SK-N-SH (cell line): ENCODE data around the gene AMMECR1. TPM values are rescaled to one million over a fixed set of nuclear protein-coding genes. Genes with fewer than 3 reads are reported as not detected.

Experiments used
- CTCF ChIA-PET: fragments of 300-600, 350-600 bp; formaldehyde crosslinking; extraction: SDS; loops from one replicate; lab custom pipeline; 2021; lab: Yijun Ruan, JAX
- POLR2A ChIA-PET: fragments of 350-600 bp; sonication (Branson Sonifier 250); formaldehyde crosslinking; extraction: SDS; loops from one replicate; lab custom pipeline; 2020; ENCODE audit warnings: antibody characterized with exemption, inconsistent platforms; lab: Yijun Ruan, JAX
- DNase-seq: peaks from one replicate; pipeline ENCODE4 v3.0.0; 2012
- H2AFZ ChIP-seq: fragments of 200-600 bp; sonication (generic); 2 replicates; pipeline ENCODE4 v1.8.1; 2016; ENCODE audit warnings: antibody characterized with exemption, mild to moderate bottlenecking, low read depth
- H3F3A ChIP-seq: fragments of 200-600 bp; sonication (generic); replicated peaks from 2 replicates; pipeline ENCODE3; 2016; ENCODE audit warnings: antibody characterized with exemption, mild to moderate bottlenecking; ENCODE audit not compliant: insufficient read depth
- H3K27ac ChIP-seq, 2 experiments: fragments of 200-500 bp in 1 of 2; fragments of 200-600 bp in 1 of 2; sonication (Bioruptor generic) in 1 of 2; sonication (generic), shearing (Covaris generic) in 1 of 2; 2 replicates each; pipeline versions ENCODE4 v1.5.1 to v1.6.1; 2014 to 2016; ENCODE audit warnings: low read depth in 2 of 2, inconsistent platforms in 1 of 2, low read length in 1 of 2, mild to moderate bottlenecking in 1 of 2, mixed read lengths in 1 of 2
- H3K27me3 ChIP-seq: fragments of 200-600 bp; sonication (generic), shearing (Covaris generic); 2 replicates; pipeline ENCODE4 v1.6.1; 2016; ENCODE audit warnings: mixed run types; ENCODE audit not compliant: insufficient read depth
- H3K36me3 ChIP-seq, 2 experiments: fragments of 200-500 bp in 1 of 2; fragments of 200-600 bp in 1 of 2; sonication (Bioruptor generic) in 1 of 2; sonication (generic) in 1 of 2; replicated peaks in 1 of 2; 2 replicates each; pipeline versions ENCODE3 to v1.5.1; 2014 to 2016; ENCODE audit warnings: low read length in 1 of 2, mild to moderate bottlenecking in 1 of 2; ENCODE audit not compliant: insufficient read depth in 2 of 2, control insufficient read depth in 1 of 2
- H3K4me1 ChIP-seq, 2 experiments: fragments of 200-500 bp in 1 of 2; fragments of 200-600 bp in 1 of 2; sonication (Bioruptor generic) in 1 of 2; sonication (generic), shearing (Covaris generic) in 1 of 2; 2 replicates each; pipeline versions ENCODE4 v1.5.1 to v1.6.1; 2014 to 2016; ENCODE audit warnings: low read depth in 1 of 2, low read length in 1 of 2, mixed run types in 1 of 2; ENCODE audit not compliant: insufficient read depth in 2 of 2, control insufficient read depth in 1 of 2
- H3K4me2 ChIP-seq: fragments of 200-600 bp; sonication (generic), shearing (Covaris generic); 2 replicates; pipeline ENCODE4 v1.6.1; 2017; ENCODE audit warnings: mixed run types
- H3K4me3 ChIP-seq, 2 experiments: fragments of 200-500 bp in 1 of 2; fragments of 200-600 bp in 1 of 2; sonication (Bioruptor generic) in 1 of 2; sonication (generic), shearing (Covaris generic) in 1 of 2; 2 replicates each; pipeline versions ENCODE4 v1.5.1 to v1.8.1; 2014 to 2016; ENCODE audit warnings: low read depth in 2 of 2, inconsistent platforms in 1 of 2, low read length in 1 of 2, mild to moderate bottlenecking in 1 of 2, mixed read lengths in 1 of 2, moderate library complexity in 1 of 2
- H3K79me2 ChIP-seq: fragments of 200-600 bp; sonication (generic); 2 replicates; pipeline ENCODE4 v1.8.1; 2017; ENCODE audit warnings: mild to moderate bottlenecking; ENCODE audit not compliant: insufficient read depth
- H3K9ac ChIP-seq: fragments of 200-600 bp; sonication (generic); 2 replicates; pipeline ENCODE4 v1.6.1; 2017; ENCODE audit warnings: mixed run types
- H3K9me2 ChIP-seq: fragments of 200-600 bp; sonication (generic); 2 replicates; pipeline ENCODE4 v1.6.1; 2017; ENCODE audit warnings: mixed run types
- H3K9me3 ChIP-seq: fragments of 200-600 bp; sonication (generic); 2 replicates; pipeline ENCODE4 v1.6.1; 2017; ENCODE audit warnings: mixed run types, mild to moderate bottlenecking, moderate library complexity
- H4K20me1 ChIP-seq: fragments of 200-600 bp; sonication (generic); 2 replicates; pipeline ENCODE4 v1.6.1; 2017; ENCODE audit warnings: mild to moderate bottlenecking, mixed run types; ENCODE audit not compliant: insufficient read depth
- CHD2 ChIP-seq: fragments of 150-350 bp; IDR thresholded peaks from 2 replicates; pipeline ENCODE4 v1.6.1; 2018; ENCODE audit warnings: low read length; ENCODE audit not compliant: partially characterized antibody
- FOXJ3 ChIP-seq: sonication (generic); formaldehyde crosslinking; IDR thresholded peaks from 2 replicates; pipeline ENCODE4 v1.5.1; 2020; ENCODE audit warnings: mild to moderate bottlenecking, missing genetic modification reagents
- FOXM1 ChIP-seq: IDR thresholded peaks from 2 replicates; pipeline ENCODE4 v1.4.0; 2012; ENCODE audit warnings: low read depth, mild to moderate bottlenecking
- GABPA ChIP-seq: IDR thresholded peaks from 2 replicates; pipeline ENCODE4 v1.4.0; 2012; ENCODE audit warnings: low read depth, mild to moderate bottlenecking
- GATA2 ChIP-seq: sonication (generic); formaldehyde crosslinking; IDR thresholded peaks from 2 replicates; pipeline ENCODE4 v1.5.0; 2020; ENCODE audit warnings: mild to moderate bottlenecking, missing genetic modification reagents
- JUND ChIP-seq: IDR thresholded peaks from 2 replicates; pipeline ENCODE4 v1.4.0; 2012
- MAX ChIP-seq: IDR thresholded peaks from 2 replicates; pipeline ENCODE4 v1.4.0; 2012; ENCODE audit warnings: low read depth
- MEF2A ChIP-seq: IDR thresholded peaks from 2 replicates; pipeline ENCODE4 v1.4.0; 2012; ENCODE audit warnings: low read depth, borderline replicate concordance
- NFIC ChIP-seq: IDR thresholded peaks from 2 replicates; pipeline ENCODE4 v1.4.0; 2012; ENCODE audit warnings: borderline replicate concordance
- NRF1 ChIP-seq: IDR thresholded peaks from 2 replicates; pipeline ENCODE4 v1.6.1; 2012; ENCODE audit warnings: low read depth, mild to moderate bottlenecking, low read length
- POLR2AphosphoS5 ChIP-seq: IDR thresholded peaks from 2 replicates; pipeline ENCODE4 v1.6.1; 2012; ENCODE audit warnings: low read depth, low read length
- RCOR1 ChIP-seq: fragments of 150-350 bp; IDR thresholded peaks from 2 replicates; pipeline ENCODE4 v1.6.1; 2017; ENCODE audit warnings: antibody characterized with exemption, low read length
- REST ChIP-seq: IDR thresholded peaks from 2 replicates; pipeline ENCODE4 v1.6.1; 2012; ENCODE audit warnings: mild to moderate bottlenecking, low read depth, low read length, moderate library complexity
- RFX5 ChIP-seq: IDR thresholded peaks from 2 replicates; pipeline ENCODE4 v1.6.1; 2012; ENCODE audit warnings: mild to moderate bottlenecking, improper control_type of control experiment, low read length
- RXRA ChIP-seq: IDR thresholded peaks from 2 replicates; pipeline ENCODE4 v1.4.0; 2012; ENCODE audit warnings: low read depth, mild to moderate bottlenecking, borderline replicate concordance
- SIN3A ChIP-seq: IDR thresholded peaks from 2 replicates; pipeline ENCODE4 v1.6.1; 2012; ENCODE audit warnings: low read depth, mild to moderate bottlenecking, low read length, moderate library complexity, borderline replicate concordance
- SMC3 ChIP-seq: IDR thresholded peaks from 2 replicates; pipeline ENCODE4 v1.6.1; 2012; ENCODE audit warnings: low read depth, low read length, improper control_type of control experiment
- TAF1 ChIP-seq: IDR thresholded peaks from 2 replicates; pipeline ENCODE4 v1.6.1; 2012; ENCODE audit warnings: low read depth, mild to moderate bottlenecking, low read length, moderate library complexity, borderline replicate concordance
- TCF12 ChIP-seq: IDR thresholded peaks from 2 replicates; pipeline ENCODE4 v1.4.0; 2012
- USF2 ChIP-seq: fragments of 150-350 bp; IDR thresholded peaks from 2 replicates; pipeline ENCODE4 v1.6.1; 2017; ENCODE audit warnings: antibody characterized with exemption, low read length, low read depth, borderline replicate concordance
- YY1 ChIP-seq: IDR thresholded peaks from 2 replicates; pipeline ENCODE4 v1.4.0; 2012; ENCODE audit warnings: low read depth, mild to moderate bottlenecking
- polyA plus RNA-seq, 3 experiments: library from polyadenylated mRNA; depleted of rRNA; stranded (reverse); fragments of >200 nt; gene quantifications; 2 replicates each; pipeline ENCODE4 v1.2.3, GENCODE V29; 2012
- TF ChIP-seq, protein P1 (sequence below): fragments of 200-600 bp; sonication (generic); IDR thresholded peaks from 2 replicates; pipeline ENCODE4 v1.6.1; 2017; ENCODE audit warnings: antibody characterized with exemption, mild to moderate bottlenecking, moderate library complexity
- TF ChIP-seq, protein P2 (sequence below): IDR thresholded peaks from 2 replicates; pipeline ENCODE4; 2012
- TF ChIP-seq, protein P3 (sequence below): IDR thresholded peaks from 2 replicates; pipeline ENCODE4 v1.4.0; 2012; ENCODE audit warnings: low read depth, borderline replicate concordance

The AMMECR1 gene
- polyA plus RNA-seq, 1 of the 3 experiments (the other 2 are of a cell fraction): 1.3 TPM

- Histone ChIP-seq H3K36me3 (no peaks in the 10 kb centered on the region), H3K9me2 (no peaks in the 10 kb centered on the region), H3K9me3 (no peaks in the 10 kb centered on the region), H3K4me1 (no peaks in the 10 kb centered on the region), H3K9ac (no peak overlapping the region), H3K4me3 (no peak overlapping the region), H3K4me2 (no peak overlapping the region), H3K27me3 (no peaks in the 10 kb centered on the region), H3K27ac (no peak overlapping the region), H4K20me1 (no peaks in the 10 kb centered on the region), H3F3A (no peaks in the 10 kb centered on the region), H3K79me2 (no peaks in the 10 kb centered on the region)
- CTCF ChIA-PET: no interaction called here
- TF ChIP-seq SIN3A: no peak
- TF ChIP-seq RFX5: no peak
- no peak for TF ChIP-seq POLR2AphosphoS5
- TF ChIP-seq NFIC: no peak
- TF ChIP-seq, protein P1, sequence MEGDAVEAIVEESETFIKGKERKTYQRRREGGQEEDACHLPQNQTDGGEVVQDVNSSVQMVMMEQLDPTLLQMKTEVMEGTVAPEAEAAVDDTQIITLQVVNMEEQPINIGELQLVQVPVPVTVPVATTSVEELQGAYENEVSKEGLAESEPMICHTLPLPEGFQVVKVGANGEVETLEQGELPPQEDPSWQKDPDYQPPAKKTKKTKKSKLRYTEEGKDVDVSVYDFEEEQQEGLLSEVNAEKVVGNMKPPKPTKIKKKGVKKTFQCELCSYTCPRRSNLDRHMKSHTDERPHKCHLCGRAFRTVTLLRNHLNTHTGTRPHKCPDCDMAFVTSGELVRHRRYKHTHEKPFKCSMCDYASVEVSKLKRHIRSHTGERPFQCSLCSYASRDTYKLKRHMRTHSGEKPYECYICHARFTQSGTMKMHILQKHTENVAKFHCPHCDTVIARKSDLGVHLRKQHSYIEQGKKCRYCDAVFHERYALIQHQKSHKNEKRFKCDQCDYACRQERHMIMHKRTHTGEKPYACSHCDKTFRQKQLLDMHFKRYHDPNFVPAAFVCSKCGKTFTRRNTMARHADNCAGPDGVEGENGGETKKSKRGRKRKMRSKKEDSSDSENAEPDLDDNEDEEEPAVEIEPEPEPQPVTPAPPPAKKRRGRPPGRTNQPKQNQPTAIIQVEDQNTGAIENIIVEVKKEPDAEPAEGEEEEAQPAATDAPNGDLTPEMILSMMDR: no peak
- TF ChIP-seq TAF1: no peak
- no peak for TF ChIP-seq SMC3
- TF ChIP-seq, protein P2, sequence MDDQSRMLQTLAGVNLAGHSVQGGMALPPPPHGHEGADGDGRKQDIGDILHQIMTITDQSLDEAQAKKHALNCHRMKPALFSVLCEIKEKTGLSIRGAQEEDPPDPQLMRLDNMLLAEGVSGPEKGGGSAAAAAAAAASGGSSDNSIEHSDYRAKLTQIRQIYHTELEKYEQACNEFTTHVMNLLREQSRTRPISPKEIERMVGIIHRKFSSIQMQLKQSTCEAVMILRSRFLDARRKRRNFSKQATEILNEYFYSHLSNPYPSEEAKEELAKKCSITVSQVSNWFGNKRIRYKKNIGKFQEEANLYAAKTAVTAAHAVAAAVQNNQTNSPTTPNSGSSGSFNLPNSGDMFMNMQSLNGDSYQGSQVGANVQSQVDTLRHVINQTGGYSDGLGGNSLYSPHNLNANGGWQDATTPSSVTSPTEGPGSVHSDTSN: peak; percentile 14; the same call in 1 of the 2 replicates
- TF ChIP-seq, protein P3, sequence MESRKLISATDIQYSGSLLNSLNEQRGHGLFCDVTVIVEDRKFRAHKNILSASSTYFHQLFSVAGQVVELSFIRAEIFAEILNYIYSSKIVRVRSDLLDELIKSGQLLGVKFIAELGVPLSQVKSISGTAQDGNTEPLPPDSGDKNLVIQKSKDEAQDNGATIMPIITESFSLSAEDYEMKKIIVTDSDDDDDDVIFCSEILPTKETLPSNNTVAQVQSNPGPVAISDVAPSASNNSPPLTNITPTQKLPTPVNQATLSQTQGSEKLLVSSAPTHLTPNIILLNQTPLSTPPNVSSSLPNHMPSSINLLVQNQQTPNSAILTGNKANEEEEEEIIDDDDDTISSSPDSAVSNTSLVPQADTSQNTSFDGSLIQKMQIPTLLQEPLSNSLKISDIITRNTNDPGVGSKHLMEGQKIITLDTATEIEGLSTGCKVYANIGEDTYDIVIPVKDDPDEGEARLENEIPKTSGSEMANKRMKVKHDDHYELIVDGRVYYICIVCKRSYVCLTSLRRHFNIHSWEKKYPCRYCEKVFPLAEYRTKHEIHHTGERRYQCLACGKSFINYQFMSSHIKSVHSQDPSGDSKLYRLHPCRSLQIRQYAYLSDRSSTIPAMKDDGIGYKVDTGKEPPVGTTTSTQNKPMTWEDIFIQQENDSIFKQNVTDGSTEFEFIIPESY: no peak
- no peak for TF ChIP-seq MAX
- TF ChIP-seq RXRA: no peak
- TF ChIP-seq FOXM1: no peak
- no peak for TF ChIP-seq USF2
- 0 out of 2 replicates have a peak, but pooled peaks have one; percentile 4 for TF ChIP-seq TCF12
- no peak for TF ChIP-seq CHD2
- no peak for TF ChIP-seq GATA2 (CRISPR knock-in tag)
- no peak for TF ChIP-seq FOXJ3
- TF ChIP-seq YY1: no peak
- no peak for TF ChIP-seq GABPA
- TF ChIP-seq NRF1: no peak
- TF ChIP-seq MEF2A: no peak
- TF ChIP-seq JUND: 0 out of 2 replicates have a peak, but pooled peaks have one; percentile 14
- no peak for TF ChIP-seq RCOR1
- no peak for TF ChIP-seq REST
- TF ChIP-seq, all 33 proteins: peak for 3
- DNase-seq: no peak
- H2AFZ ChIP-seq: no peak overlapping the region
- POLR2A ChIA-PET: no interaction called here
Measured at GRCh38 chrX:110265661-110266060, 52.2 kb downstream of the AMMECR1 start.
